ENCODE measurements around the gene NOTCH2. TPM values are rescaled to one million over a fixed set of nuclear protein-coding genes. Genes with fewer than 3 reads are reported as not detected.

Gene NOTCH2
- total and polyA plus RNA-seq, 3 donors from 2014 or later, result 77.8 to 256 (median 173) TPM

DNA sequence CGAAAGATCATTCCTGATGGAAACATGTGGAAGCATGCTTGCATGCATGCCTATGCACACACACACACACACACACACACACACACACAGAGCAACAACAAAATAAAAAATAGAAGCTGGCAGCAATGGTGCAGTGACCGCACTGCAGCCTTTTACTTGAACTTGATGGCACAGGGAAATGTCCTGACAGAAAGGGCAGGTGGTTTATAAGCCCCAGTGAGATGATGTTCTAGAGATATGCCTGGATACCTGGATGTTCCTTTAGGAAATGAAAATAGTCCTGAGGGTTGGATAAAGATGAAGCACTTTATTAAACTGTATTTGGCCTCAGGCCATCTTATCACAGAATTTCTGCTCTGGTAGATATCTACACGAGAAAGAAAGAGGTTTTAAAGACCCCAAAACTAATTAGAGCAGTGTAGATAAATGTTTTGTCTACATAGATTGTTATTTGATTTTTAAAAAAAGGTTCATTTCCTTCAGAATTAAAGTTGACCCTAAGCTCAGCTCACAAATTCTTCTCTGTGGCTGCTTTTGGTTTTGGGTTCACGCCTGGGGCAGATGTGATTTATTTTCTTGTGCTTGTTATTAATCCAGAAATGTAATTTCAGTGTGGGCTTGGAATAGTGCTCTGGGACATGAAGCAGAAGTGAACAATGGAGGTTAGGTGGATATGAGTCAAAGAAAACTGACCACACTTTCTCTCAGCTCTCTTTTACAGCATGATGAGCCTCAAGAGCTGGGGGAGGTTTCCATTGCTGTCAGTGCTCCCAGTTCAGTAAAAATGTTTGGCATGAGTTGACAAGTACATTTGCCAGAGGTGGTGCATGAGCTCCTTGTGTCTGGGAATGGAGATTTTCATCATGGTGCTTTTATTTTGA, 196.1 kb downstream of the NOTCH2 start:
- H3K9me3 ChIP-seq, result no peaks in the 10 kb centered on the region
- no peak for TF ChIP-seq CTCF (IDR thresholded peaks at IDR 0.05)
- no peak for TF ChIP-seq POLR2A (IDR thresholded peaks at IDR 0.05)
- peak; percentile 66 for DNase-seq
- H3K27ac ChIP-seq, result no peak overlapping the region
- intact Hi-C loops (cut with DNase I; ENCODE audit: low total_unique reads), result no loop called here
- no peaks in the 10 kb centered on the region for H3K27me3 ChIP-seq
- no peaks in the 10 kb centered on the region for H3K36me3 ChIP-seq (ENCODE audit: low read depth, missing control alignments)
- 57 to 64% methylated on average over 4 of the region's 4 CpGs for WGBS, 2 donors
- H3K4me3 ChIP-seq, result no peak overlapping the region
- H3K4me1 ChIP-seq, result no peaks in the 10 kb centered on the region

- TF ChIP-seq POLR2A (IDR thresholded peaks at IDR 0.05) (no peak), CTCF (IDR thresholded peaks at IDR 0.05) (no peak)
- no peaks in the 10 kb centered on the region for H3K9me3 ChIP-seq
- WGBS, 2 donors, result 65 to 72% methylated on average over 4 of the region's 4 CpGs
- intact Hi-C loops (cut with DNase I; ENCODE audit: low total_unique reads), result no loop called here
- no peak overlapping the region for H3K27ac ChIP-seq
- H3K27me3 ChIP-seq, result no peaks in the 10 kb centered on the region
- DNase-seq, result no peak
- no peaks in the 10 kb centered on the region for H3K36me3 ChIP-seq (ENCODE audit: low read depth, missing control alignments)
- no peaks in the 10 kb centered on the region for H3K4me1 ChIP-seq
- no peak overlapping the region for H3K4me3 ChIP-seq
Observed at GRCh38 chr1:119871881-119872280, 197.6 kb downstream of the NOTCH2 start.

GRCh38 chr1:119870917-119871596, 198.4 kb downstream of the NOTCH2 start:
- peak overlapping the region in 1 of 2 donors; percentile 60 for H3K27ac ChIP-seq
- TF ChIP-seq CTCF (IDR thresholded peaks at IDR 0.05) (peak; percentile 81 to 93 (median 85)), POLR2A (IDR thresholded peaks at IDR 0.05) (no peak)
- DNase-seq, result peak; percentile 92

DNA sequence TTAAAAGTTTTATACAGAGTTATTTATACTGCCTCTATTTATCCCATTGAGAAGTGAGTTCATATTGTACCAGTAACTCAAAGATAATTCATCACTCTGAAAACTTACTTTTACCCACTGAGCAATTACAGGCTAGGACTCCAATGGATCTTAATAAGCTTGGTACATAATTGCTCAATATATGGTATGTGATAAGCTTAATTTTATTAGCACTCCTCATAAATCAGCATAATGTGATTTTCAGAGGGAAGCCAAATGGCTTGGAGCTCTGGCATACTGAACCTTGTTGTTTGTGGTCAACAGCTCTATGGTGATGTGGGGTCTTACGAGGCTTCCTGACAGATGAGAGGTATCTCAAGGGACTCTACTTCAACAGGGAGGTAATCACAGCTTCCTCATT, 199.5 kb downstream of the NOTCH2 start:
- Histone ChIP-seq H3K27ac (no peak overlapping the region), H3K36me3 (ENCODE audit: low read depth, missing control alignments) (no peaks in the 10 kb centered on the region), H3K27me3 (no peaks in the 10 kb centered on the region), H3K4me1 (no peaks in the 10 kb centered on the region), H3K9me3 (no peaks in the 10 kb centered on the region), H3K4me3 (no peak overlapping the region)
- no peak for TF ChIP-seq CTCF (IDR thresholded peaks at IDR 0.05)
- no peak for TF ChIP-seq POLR2A (IDR thresholded peaks at IDR 0.05)
- intact Hi-C loops (cut with DNase I; ENCODE audit: low total_unique reads), result no loop called here
- 75 to 92% methylated on average over 1 of the region's 1 CpG for WGBS, 2 donors
- no peak for DNase-seq

More at GRCh38 chr1:119870917-119871596, 198.4 kb downstream of the NOTCH2 start:
- intact Hi-C loops (cut with DNase I; ENCODE audit: low total_unique reads), result no loop called here
- WGBS, 2 donors, result 30 to 34% methylated on average over 17 to 20 of the region's 20 CpGs
- Histone ChIP-seq H3K4me3 (peak overlapping the region; percentile 3 to 49), H3K27me3 (no peaks in the 10 kb centered on the region), H3K4me1 (no peaks in the 10 kb centered on the region), H3K9me3 (no peaks in the 10 kb centered on the region), H3K36me3 (ENCODE audit: low read depth, missing control alignments) (no peaks in the 10 kb centered on the region)
